GM23338 (cell line): ENCODE results near the gene TRAM2.

ENCODE experiments used
- CREB1 ChIP-seq: fragments of 250-450 bp; sonication (Bioruptor Pico); IDR thresholded peaks from 2 replicates; pipeline ENCODE4 v1.5.0; 2020; ENCODE audit warnings: low read depth, mild to moderate bottlenecking, moderate library complexity
- EZH2 ChIP-seq: fragments of 200-600 bp; sonication (generic); IDR thresholded peaks from one replicate; pipeline ENCODE4 v1.8.0; 2017; ENCODE audit warnings: antibody characterized with exemption, mild to moderate bottlenecking, low read depth; ENCODE audit not compliant: unreplicated experiment
- EZH2phosphoT487 ChIP-seq: fragments of 200-600 bp; sonication (generic); IDR thresholded peaks from one replicate; pipeline ENCODE4 v1.8.1; 2018; ENCODE audit warnings: antibody characterized with exemption; ENCODE audit not compliant: unreplicated experiment
- JUNB ChIP-seq: IDR thresholded peaks from one replicate; pipeline ENCODE4 v1.6.1; 2016; ENCODE audit warnings: antibody characterized with exemption; ENCODE audit not compliant: unreplicated experiment
- NANOG ChIP-seq: IDR thresholded peaks from 2 replicates; pipeline ENCODE4 v1.6.1; 2016; ENCODE audit warnings: antibody characterized with exemption, borderline replicate concordance
- POLR2AphosphoS5 ChIP-seq: IDR thresholded peaks from 2 replicates; pipeline ENCODE4 v1.6.1; 2016; ENCODE audit warnings: antibody characterized with exemption, low read depth
- STAT1 ChIP-seq: IDR thresholded peaks from one replicate; pipeline ENCODE4 v1.6.1; 2016; ENCODE audit warnings: antibody characterized with exemption; ENCODE audit not compliant: unreplicated experiment
- ZNF331 ChIP-seq: fragments of 250-450 bp; sonication (Bioruptor Pico); IDR thresholded peaks from 2 replicates; pipeline ENCODE4 v1.5.0; 2020; ENCODE audit warnings: low read depth, mild to moderate bottlenecking, moderate library complexity
- TF ChIP-seq, protein P1 (sequence below), 2 experiments: fragments of 200-600 bp in 1 of 2; sonication (generic) in 1 of 2; conservative IDR thresholded peaks; 2 replicates each; pipeline versions ENCODE4 v1.5.1 to v1.6.1; 2016 to 2017; ENCODE audit warnings: antibody characterized with exemption in 2 of 2, low read depth in 2 of 2, mild to moderate bottlenecking in 2 of 2, moderate library complexity in 1 of 2
- TF ChIP-seq, protein P2 (sequence below): IDR thresholded peaks from one replicate; pipeline ENCODE4 v1.6.1; 2018; ENCODE audit warnings: antibody characterized with exemption; ENCODE audit not compliant: unreplicated experiment
- TF ChIP-seq, protein P3 (sequence below): IDR thresholded peaks from 2 replicates; pipeline ENCODE4 v1.6.1; 2016; ENCODE audit warnings: antibody characterized with exemption
- TF ChIP-seq, protein P4 (sequence below): fragments of 250-450 bp; sonication (Bioruptor Pico); IDR thresholded peaks from 2 replicates; pipeline ENCODE4 v1.5.0; 2020; ENCODE audit warnings: mild to moderate bottlenecking, moderate library complexity

DNA sequence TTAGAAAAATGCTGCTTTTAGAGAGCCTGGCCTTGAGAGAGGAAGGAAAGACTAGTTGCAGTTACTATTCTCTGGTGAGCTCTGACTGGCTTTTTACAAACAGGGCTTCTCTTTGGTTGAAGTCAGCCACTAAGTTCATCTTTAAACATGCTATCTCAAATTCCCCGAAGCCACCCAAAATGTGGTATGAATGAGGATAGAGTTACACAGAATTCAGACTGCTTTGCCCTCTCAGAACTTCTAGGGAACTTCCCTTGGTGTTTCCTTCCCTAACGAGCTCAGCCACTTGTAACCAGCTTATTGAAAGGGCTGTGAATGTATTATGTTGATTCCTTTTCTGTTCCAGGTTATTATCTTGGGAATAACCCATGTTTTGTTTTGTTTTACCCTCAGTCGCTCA lies 83.2 kb downstream of the TRAM2 start:
- TF ChIP-seq POLR2AphosphoS5 (no peak), EZH2phosphoT487 (no peak), EZH2 (no peak), JUNB (no peak), CREB1 (CRISPR knock-in tag) (no peak), NANOG (no peak), STAT1 (no peak), ZNF331 (CRISPR knock-in tag) (no peak)
- TF ChIP-seq, protein P1, sequence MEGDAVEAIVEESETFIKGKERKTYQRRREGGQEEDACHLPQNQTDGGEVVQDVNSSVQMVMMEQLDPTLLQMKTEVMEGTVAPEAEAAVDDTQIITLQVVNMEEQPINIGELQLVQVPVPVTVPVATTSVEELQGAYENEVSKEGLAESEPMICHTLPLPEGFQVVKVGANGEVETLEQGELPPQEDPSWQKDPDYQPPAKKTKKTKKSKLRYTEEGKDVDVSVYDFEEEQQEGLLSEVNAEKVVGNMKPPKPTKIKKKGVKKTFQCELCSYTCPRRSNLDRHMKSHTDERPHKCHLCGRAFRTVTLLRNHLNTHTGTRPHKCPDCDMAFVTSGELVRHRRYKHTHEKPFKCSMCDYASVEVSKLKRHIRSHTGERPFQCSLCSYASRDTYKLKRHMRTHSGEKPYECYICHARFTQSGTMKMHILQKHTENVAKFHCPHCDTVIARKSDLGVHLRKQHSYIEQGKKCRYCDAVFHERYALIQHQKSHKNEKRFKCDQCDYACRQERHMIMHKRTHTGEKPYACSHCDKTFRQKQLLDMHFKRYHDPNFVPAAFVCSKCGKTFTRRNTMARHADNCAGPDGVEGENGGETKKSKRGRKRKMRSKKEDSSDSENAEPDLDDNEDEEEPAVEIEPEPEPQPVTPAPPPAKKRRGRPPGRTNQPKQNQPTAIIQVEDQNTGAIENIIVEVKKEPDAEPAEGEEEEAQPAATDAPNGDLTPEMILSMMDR (conservative IDR thresholded peaks at IDR 0.05; ENCODE audit: low read depth in 2 of 2), result no peak
- TF ChIP-seq, protein P2, sequence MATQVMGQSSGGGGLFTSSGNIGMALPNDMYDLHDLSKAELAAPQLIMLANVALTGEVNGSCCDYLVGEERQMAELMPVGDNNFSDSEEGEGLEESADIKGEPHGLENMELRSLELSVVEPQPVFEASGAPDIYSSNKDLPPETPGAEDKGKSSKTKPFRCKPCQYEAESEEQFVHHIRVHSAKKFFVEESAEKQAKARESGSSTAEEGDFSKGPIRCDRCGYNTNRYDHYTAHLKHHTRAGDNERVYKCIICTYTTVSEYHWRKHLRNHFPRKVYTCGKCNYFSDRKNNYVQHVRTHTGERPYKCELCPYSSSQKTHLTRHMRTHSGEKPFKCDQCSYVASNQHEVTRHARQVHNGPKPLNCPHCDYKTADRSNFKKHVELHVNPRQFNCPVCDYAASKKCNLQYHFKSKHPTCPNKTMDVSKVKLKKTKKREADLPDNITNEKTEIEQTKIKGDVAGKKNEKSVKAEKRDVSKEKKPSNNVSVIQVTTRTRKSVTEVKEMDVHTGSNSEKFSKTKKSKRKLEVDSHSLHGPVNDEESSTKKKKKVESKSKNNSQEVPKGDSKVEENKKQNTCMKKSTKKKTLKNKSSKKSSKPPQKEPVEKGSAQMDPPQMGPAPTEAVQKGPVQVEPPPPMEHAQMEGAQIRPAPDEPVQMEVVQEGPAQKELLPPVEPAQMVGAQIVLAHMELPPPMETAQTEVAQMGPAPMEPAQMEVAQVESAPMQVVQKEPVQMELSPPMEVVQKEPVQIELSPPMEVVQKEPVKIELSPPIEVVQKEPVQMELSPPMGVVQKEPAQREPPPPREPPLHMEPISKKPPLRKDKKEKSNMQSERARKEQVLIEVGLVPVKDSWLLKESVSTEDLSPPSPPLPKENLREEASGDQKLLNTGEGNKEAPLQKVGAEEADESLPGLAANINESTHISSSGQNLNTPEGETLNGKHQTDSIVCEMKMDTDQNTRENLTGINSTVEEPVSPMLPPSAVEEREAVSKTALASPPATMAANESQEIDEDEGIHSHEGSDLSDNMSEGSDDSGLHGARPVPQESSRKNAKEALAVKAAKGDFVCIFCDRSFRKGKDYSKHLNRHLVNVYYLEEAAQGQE, result no peak
- TF ChIP-seq, protein P3, sequence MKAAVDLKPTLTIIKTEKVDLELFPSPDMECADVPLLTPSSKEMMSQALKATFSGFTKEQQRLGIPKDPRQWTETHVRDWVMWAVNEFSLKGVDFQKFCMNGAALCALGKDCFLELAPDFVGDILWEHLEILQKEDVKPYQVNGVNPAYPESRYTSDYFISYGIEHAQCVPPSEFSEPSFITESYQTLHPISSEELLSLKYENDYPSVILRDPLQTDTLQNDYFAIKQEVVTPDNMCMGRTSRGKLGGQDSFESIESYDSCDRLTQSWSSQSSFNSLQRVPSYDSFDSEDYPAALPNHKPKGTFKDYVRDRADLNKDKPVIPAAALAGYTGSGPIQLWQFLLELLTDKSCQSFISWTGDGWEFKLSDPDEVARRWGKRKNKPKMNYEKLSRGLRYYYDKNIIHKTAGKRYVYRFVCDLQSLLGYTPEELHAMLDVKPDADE, result no peak
- TF ChIP-seq, protein P4, sequence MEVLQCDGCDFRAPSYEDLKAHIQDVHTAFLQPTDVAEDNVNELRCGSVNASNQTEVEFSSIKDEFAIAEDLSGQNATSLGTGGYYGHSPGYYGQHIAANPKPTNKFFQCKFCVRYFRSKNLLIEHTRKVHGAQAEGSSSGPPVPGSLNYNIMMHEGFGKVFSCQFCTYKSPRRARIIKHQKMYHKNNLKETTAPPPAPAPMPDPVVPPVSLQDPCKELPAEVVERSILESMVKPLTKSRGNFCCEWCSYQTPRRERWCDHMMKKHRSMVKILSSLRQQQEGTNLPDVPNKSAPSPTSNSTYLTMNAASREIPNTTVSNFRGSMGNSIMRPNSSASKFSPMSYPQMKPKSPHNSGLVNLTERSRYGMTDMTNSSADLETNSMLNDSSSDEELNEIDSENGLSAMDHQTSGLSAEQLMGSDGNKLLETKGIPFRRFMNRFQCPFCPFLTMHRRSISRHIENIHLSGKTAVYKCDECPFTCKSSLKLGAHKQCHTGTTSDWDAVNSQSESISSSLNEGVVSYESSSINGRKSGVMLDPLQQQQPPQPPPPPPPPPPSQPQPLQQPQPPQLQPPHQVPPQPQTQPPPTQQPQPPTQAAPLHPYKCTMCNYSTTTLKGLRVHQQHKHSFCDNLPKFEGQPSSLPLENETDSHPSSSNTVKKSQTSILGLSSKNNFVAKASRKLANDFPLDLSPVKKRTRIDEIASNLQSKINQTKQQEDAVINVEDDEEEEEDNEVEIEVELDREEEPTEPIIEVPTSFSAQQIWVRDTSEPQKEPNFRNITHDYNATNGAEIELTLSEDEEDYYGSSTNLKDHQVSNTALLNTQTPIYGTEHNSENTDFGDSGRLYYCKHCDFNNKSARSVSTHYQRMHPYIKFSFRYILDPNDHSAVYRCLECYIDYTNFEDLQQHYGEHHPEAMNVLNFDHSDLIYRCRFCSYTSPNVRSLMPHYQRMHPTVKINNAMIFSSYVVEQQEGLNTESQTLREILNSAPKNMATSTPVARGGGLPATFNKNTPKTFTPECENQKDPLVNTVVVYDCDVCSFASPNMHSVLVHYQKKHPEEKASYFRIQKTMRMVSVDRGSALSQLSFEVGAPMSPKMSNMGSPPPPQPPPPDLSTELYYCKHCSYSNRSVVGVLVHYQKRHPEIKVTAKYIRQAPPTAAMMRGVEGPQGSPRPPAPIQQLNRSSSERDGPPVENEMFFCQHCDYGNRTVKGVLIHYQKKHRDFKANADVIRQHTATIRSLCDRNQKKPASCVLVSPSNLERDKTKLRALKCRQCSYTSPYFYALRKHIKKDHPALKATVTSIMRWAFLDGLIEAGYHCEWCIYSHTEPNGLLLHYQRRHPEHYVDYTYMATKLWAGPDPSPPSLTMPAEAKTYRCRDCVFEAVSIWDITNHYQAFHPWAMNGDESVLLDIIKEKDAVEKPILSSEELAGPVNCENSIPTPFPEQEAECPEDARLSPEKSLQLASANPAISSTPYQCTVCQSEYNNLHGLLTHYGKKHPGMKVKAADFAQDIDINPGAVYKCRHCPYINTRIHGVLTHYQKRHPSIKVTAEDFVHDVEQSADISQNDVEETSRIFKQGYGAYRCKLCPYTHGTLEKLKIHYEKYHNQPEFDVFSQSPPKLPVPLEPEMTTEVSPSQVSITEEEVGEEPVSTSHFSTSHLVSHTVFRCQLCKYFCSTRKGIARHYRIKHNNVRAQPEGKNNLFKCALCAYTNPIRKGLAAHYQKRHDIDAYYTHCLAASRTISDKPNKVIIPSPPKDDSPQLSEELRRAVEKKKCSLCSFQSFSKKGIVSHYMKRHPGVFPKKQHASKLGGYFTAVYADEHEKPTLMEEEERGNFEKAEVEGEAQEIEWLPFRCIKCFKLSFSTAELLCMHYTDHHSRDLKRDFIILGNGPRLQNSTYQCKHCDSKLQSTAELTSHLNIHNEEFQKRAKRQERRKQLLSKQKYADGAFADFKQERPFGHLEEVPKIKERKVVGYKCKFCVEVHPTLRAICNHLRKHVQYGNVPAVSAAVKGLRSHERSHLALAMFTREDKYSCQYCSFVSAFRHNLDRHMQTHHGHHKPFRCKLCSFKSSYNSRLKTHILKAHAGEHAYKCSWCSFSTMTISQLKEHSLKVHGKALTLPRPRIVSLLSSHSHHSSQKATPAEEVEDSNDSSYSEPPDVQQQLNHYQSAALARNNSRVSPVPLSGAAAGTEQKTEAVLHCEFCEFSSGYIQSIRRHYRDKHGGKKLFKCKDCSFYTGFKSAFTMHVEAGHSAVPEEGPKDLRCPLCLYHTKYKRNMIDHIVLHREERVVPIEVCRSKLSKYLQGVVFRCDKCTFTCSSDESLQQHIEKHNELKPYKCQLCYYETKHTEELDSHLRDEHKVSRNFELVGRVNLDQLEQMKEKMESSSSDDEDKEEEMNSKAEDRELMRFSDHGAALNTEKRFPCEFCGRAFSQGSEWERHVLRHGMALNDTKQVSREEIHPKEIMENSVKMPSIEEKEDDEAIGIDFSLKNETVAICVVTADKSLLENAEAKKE (CRISPR knock-in tag), result no peak
